Measurements from ENCODE around the gene CEMP1.

- TF ChIP-seq, protein P1, sequence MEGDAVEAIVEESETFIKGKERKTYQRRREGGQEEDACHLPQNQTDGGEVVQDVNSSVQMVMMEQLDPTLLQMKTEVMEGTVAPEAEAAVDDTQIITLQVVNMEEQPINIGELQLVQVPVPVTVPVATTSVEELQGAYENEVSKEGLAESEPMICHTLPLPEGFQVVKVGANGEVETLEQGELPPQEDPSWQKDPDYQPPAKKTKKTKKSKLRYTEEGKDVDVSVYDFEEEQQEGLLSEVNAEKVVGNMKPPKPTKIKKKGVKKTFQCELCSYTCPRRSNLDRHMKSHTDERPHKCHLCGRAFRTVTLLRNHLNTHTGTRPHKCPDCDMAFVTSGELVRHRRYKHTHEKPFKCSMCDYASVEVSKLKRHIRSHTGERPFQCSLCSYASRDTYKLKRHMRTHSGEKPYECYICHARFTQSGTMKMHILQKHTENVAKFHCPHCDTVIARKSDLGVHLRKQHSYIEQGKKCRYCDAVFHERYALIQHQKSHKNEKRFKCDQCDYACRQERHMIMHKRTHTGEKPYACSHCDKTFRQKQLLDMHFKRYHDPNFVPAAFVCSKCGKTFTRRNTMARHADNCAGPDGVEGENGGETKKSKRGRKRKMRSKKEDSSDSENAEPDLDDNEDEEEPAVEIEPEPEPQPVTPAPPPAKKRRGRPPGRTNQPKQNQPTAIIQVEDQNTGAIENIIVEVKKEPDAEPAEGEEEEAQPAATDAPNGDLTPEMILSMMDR (IDR thresholded peaks at IDR 0.05; ENCODE audit: low read depth, low read length, poor library complexity, severe bottlenecking), result no peak
- TF ChIP-seq EZH2phosphoT487 (IDR thresholded peaks at IDR 0.05; ENCODE audit: borderline replicate concordance, low read length), result no peak
Observed at GRCh38 chr16:2500430-2500917, 30.7 kb downstream of the CEMP1 start.
